Measurements from ENCODE around the gene RGPD8. TPM values are rescaled to one million over a fixed set of nuclear protein-coding genes. Genes with fewer than 3 reads are reported as not detected.

The RGPD8 gene
- total and polyA plus RNA-seq, 2 donors (not counting 1 experiment from before 2014, with no cell fraction given), result 3.3 to 13.4 TPM

DNA sequence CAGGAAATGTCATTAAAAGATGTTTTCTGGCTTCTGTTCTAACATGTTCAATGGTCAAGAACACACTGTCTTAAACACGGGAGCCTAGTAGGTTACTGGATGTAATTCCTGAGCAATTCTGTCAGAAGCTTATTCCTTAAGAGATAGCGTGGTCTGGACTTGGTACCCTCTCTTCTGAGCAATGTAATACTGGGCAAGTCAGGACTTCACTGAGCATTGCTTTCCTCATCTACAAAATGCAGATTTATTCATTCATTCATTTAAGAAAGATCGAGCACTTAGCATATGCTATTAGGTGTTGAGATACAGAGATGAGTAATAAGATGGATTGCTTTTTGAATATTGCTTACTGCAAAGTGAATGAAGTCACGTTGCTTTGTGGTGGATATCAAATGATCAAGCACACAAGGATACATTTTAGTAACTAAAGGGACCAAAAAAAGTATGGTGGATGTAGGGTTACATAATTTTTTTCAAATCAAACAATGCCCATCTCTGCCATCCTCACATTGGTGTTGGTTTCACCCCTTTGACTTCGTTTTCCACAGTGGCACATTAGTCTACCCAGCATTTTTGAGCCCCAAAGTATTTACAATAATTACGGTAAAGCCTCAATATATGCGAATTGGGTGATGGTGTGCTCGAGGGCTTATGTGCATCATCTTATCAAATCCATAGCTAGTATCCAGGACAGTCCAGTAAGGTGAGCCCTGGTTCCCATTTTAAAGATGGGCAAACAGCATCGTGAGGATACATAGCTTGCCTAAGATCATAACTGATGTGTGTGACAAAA is 92.8 kb downstream of the RGPD8 start:
- Histone ChIP-seq H3K9ac (ENCODE audit: insufficient read depth, low read length) (no peak overlapping the region), H3K4me3 (replicated peaks in 1 of 4; ENCODE audit: control extremely low read depth in 1 of 4, insufficient read depth in 1 of 4, low read depth in 3 of 4, low read length in 4 of 4) (no peak overlapping the region), H3K36me3 (ENCODE audit: control insufficient read depth, insufficient read depth, low read length) (no peaks in the 10 kb centered on the region), H3K4me2 (ENCODE audit: extremely low read depth, insufficient read depth, low read length) (no peak overlapping the region), H3K4me1 (ENCODE audit: control insufficient read depth, extremely low read depth, insufficient read depth, low read length) (no peaks in the 10 kb centered on the region), H4K20me1 (ENCODE audit: control insufficient read depth, extremely low read depth, insufficient read depth, low read length) (no peaks in the 10 kb centered on the region), H3K27ac (ENCODE audit: insufficient read depth, low read length) (no peak overlapping the region), H3K27me3 (ENCODE audit: control insufficient read depth, insufficient read depth, low read length) (no peaks in the 10 kb centered on the region), H3K79me2 (ENCODE audit: control insufficient read depth, insufficient read depth, low read length) (no peaks in the 10 kb centered on the region), H2AFZ (ENCODE audit: low read length) (no peak overlapping the region), H3K9me3 (ENCODE audit: control insufficient read depth, insufficient read depth, low read depth, low read length) (no peaks in the 10 kb centered on the region)
- DNase-seq (ENCODE audit: low read depth in 2 of 2), result peak in 1 of 2 donors; percentile 23
- TF ChIP-seq, protein P1, sequence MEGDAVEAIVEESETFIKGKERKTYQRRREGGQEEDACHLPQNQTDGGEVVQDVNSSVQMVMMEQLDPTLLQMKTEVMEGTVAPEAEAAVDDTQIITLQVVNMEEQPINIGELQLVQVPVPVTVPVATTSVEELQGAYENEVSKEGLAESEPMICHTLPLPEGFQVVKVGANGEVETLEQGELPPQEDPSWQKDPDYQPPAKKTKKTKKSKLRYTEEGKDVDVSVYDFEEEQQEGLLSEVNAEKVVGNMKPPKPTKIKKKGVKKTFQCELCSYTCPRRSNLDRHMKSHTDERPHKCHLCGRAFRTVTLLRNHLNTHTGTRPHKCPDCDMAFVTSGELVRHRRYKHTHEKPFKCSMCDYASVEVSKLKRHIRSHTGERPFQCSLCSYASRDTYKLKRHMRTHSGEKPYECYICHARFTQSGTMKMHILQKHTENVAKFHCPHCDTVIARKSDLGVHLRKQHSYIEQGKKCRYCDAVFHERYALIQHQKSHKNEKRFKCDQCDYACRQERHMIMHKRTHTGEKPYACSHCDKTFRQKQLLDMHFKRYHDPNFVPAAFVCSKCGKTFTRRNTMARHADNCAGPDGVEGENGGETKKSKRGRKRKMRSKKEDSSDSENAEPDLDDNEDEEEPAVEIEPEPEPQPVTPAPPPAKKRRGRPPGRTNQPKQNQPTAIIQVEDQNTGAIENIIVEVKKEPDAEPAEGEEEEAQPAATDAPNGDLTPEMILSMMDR (conservative IDR thresholded peaks at IDR 0.05 in 1 of 2, IDR thresholded peaks at IDR 0.05 in 1 of 2; ENCODE audit: low read depth in 1 of 2, low read length in 2 of 2), result no peak
- no peak for TF ChIP-seq EZH2 (IDR thresholded peaks at IDR 0.05; ENCODE audit: low read length, missing control alignments)

- Histone ChIP-seq H3K27ac (ENCODE audit: insufficient read depth, low read length) (no peak overlapping the region), H3K9me3 (ENCODE audit: control insufficient read depth, insufficient read depth, low read depth, low read length) (no peaks in the 10 kb centered on the region), H3K4me1 (ENCODE audit: control insufficient read depth, extremely low read depth, insufficient read depth, low read length) (no peaks in the 10 kb centered on the region), H2AFZ (ENCODE audit: low read length) (no peak overlapping the region), H3K79me2 (ENCODE audit: control insufficient read depth, insufficient read depth, low read length) (no peaks in the 10 kb centered on the region), H3K4me2 (ENCODE audit: extremely low read depth, insufficient read depth, low read length) (no peak overlapping the region), H4K20me1 (ENCODE audit: control insufficient read depth, extremely low read depth, insufficient read depth, low read length) (no peaks in the 10 kb centered on the region), H3K36me3 (ENCODE audit: control insufficient read depth, insufficient read depth, low read length) (no peaks in the 10 kb centered on the region), H3K9ac (ENCODE audit: insufficient read depth, low read length) (no peak overlapping the region), H3K4me3 (replicated peaks in 1 of 4; ENCODE audit: control extremely low read depth in 1 of 4, insufficient read depth in 1 of 4, low read depth in 3 of 4, low read length in 4 of 4) (no peak overlapping the region), H3K27me3 (ENCODE audit: control insufficient read depth, insufficient read depth, low read length) (no peaks in the 10 kb centered on the region)
- no peak for DNase-seq (ENCODE audit: low read depth in 2 of 2)
- TF ChIP-seq, protein P1 (conservative IDR thresholded peaks at IDR 0.05 in 1 of 2, IDR thresholded peaks at IDR 0.05 in 1 of 2; ENCODE audit: low read depth in 1 of 2, low read length in 2 of 2), result no peak
- TF ChIP-seq EZH2 (IDR thresholded peaks at IDR 0.05; ENCODE audit: low read length, missing control alignments), result no peak
Observed at GRCh38 chr2:112339986-112340385, 93.5 kb downstream of the RGPD8 start.

DNA sequence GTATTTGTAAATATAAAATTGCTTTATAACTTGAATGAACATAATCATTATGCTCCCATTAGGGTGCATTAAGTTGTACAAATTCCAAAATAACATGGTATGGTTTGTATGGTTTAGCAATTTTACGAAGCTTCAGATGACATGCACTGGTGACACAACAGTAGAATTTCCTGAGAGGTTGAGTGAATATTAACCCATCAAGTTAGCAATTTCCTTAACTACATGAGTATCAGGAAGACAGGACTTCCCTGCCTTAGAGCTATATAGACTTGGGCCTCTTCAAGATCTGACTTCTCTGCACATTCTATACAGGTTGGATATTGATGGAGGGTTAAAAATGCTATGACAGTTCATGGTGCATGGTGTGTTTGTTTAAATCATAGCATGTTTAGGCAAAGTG is 97.8 kb downstream of the RGPD8 start:
- H3K36me3 ChIP-seq (ENCODE audit: control insufficient read depth, insufficient read depth, low read length), result no peaks in the 10 kb centered on the region
- no peak for DNase-seq (ENCODE audit: low read depth in 2 of 2)
- H3K4me3 ChIP-seq (replicated peaks in 1 of 4; ENCODE audit: control extremely low read depth in 1 of 4, insufficient read depth in 1 of 4, low read depth in 3 of 4, low read length in 4 of 4), result no peak overlapping the region
- no peak for TF ChIP-seq EZH2 (IDR thresholded peaks at IDR 0.05; ENCODE audit: low read length, missing control alignments)
- TF ChIP-seq, protein P1 (conservative IDR thresholded peaks at IDR 0.05 in 1 of 2, IDR thresholded peaks at IDR 0.05 in 1 of 2; ENCODE audit: low read depth in 1 of 2, low read length in 2 of 2), result no peak
- H4K20me1 ChIP-seq (ENCODE audit: control insufficient read depth, extremely low read depth, insufficient read depth, low read length), result no peaks in the 10 kb centered on the region
- H3K9ac ChIP-seq (ENCODE audit: insufficient read depth, low read length), result no peak overlapping the region
- no peak overlapping the region for H3K27ac ChIP-seq (ENCODE audit: insufficient read depth, low read length)
- H3K27me3 ChIP-seq (ENCODE audit: control insufficient read depth, insufficient read depth, low read length), result no peaks in the 10 kb centered on the region
- H2AFZ ChIP-seq (ENCODE audit: low read length), result no peak overlapping the region
- no peaks in the 10 kb centered on the region for H3K4me1 ChIP-seq (ENCODE audit: control insufficient read depth, extremely low read depth, insufficient read depth, low read length)
- no peak overlapping the region for H3K4me2 ChIP-seq (ENCODE audit: extremely low read depth, insufficient read depth, low read length)
- H3K9me3 ChIP-seq (ENCODE audit: control insufficient read depth, insufficient read depth, low read depth, low read length), result no peaks in the 10 kb centered on the region
- no peaks in the 10 kb centered on the region for H3K79me2 ChIP-seq (ENCODE audit: control insufficient read depth, insufficient read depth, low read length)
